CD1c-positive myeloid dendritic cell (primary cell): ENCODE data around the gene ZNF587B.
"Not testable (repeated sequence)": the region's sequence is repeated elsewhere in the genome, so short reads cannot be mapped to it uniquely, and the experiment has no call there.

Source experiments
- DNase-seq: peaks from one replicate; pipeline ENCODE4 v3.0.0-alpha.2; 2016; ENCODE audit errors: extremely low spot score

Gene ZNF587B

DNA sequence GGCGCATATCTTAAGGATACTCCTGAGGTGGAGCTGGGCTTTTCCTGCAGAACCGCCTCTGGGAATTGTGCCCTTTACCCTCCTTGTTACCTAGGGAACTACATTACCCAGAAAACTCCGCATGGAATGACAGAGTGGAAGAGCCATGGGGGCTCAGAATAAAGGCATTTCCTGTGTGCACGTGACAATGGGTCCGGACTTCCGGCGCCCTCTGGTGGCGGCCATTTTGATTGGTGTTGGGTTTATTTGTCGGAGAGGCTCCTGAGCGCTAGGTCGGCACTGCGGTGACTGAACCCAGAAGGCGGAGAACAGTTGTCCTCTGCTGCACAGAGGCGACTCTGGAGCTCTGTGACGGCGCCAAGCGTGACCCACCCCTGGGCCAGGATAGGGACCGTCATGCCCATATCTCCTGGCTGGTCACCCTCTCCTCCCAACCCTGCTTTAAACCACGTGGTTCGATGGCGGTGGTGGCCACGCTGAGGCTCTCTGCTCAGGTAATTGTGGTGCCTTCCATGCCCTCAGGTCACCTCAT, at the start of gene ZNF587B:
TSS of gene ZNF587B (plus strand) at position 229 of the 532 bp plus-strand sequence. CDS start at position 459, 230 bp downstream.
- DNase-seq = peak; percentile 20

GRCh38 chr19:57786286-57786685, 43.8 kb upstream of the ZNF587B start:
- DNase-seq = no peak

GRCh38 chr19:57786906-57787305, 43.2 kb upstream of the ZNF587B start:
- DNase-seq = no peak

DNA sequence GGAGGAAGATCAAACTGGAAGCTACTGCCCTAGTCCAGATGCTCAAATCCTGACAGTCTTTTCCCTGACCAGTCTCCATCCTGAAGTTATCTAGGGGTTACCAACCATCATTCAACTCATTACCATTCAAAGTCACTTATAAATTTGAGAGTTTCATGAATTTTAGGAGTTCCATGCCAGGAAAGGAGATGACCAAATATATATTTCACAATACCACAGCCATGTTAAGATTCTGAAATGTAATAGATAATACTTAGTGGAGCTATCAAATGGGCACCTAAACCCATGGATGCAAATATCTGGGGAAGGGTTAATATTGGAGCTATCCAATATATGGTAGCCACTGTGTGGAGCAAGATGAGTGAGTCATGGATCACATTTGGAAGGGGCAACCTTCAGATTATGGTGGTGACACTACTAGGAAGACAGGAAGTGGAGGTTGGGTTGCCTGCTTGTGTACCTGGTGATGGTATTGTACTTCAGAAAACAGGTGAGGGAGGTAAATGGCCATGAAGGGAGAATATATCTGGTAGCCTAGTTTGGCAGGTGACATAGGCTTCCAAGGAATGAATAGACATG, 41.9 kb upstream of the ZNF587B start:
- no peak for DNase-seq

DNA sequence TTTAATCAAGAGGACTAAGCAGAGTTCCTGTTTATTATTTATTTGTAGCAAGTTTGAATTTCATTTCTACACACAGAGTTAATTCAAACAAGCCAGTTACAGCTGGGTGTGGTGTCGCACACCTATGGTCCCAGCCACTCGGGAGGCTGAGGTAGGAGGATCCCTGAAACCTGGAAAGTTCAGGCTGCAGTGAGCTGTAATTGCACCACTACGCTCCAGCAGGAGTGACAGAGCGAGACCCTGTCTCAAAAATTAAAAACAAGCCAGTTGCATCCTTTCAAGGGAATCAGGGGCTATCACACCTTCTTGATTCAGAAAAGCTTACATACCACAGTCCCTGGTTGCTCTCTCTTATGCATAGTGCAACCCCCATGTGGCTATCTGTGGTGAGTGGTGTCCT, 40.8 kb upstream of the ZNF587B start:
- DNase-seq = no peak

GRCh38 chr19:57796580-57796979, 33.5 kb upstream of the ZNF587B start:
- DNase-seq = not testable (repeated sequence)

DNA sequence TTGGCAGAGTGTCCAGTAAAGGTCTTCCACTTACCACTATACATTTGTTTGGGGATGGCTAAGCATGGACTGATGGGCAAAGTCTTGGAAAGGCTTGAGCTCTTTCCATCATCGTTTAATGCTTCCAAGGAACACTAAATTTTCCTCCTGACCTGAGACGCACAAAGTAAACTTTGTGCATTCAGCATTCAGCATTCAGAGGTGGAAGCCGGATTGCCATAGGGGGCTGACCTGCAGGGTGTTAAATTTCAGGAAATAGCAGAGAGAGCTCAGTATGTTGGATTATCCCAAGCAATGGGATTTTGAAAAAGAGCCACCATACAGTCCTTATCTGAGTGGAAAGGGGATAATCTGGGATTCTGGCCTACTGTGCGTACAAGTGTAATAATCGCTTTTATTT, 29.4 kb upstream of the ZNF587B start:
- no peak for DNase-seq

- DNase-seq = no peak
These were observed 27.8 kb upstream of the ZNF587B start for GRCh38 chr19:57802269-57802668.

DNA sequence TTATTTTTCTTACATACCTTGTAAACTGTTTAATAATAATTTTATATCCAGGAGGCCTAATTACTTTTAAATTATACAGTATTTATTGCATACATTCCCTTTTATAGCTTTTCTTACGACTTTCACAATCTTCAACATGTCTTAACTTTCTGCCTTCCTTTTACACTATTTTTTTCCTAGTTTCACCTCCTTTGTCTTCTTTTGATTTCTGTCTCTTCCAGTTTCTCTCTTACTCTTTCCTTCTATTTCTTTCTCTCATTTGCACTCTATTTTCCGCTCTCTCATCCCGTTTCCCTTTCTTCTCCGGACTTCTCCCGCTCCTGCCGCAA, 26.9 kb upstream of the ZNF587B start:
- no peak for DNase-seq

DNA sequence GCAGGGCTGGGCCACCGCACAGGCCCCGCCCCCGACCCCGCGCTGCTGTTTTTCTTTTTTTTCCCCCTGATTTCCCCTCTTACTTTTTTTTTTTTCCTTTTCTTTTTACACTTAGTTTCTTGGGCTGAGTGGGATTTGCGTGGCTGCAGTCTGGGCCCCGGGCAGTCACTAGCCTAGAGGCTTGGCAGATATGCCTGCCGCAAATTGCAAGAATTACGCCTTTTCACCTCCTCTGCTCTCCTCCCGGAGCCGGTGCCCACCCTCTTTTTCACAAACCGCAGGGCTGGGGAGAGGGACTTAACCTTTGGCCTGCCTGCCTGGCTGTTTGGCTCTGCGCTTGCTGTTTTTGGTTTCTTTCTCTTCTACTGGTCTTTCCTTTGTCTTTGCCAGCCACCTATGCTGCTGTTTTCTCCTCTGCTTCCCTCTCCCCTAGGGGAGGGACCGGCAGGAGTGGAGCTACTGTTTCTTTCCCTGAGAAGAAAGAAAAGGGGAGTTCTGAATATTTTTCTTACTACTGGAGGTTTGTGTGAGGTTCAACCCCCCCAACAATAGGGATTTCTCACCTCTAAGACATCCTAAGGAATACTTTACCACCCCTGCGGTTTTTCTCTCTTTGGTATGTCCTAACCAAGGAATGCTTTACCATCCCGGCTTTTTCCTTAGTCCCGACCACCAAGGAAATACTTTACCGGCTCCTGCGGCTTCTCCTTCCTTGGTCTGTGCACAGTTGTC, 26.3 kb upstream of the ZNF587B start:
- DNase-seq = no peak

DNA sequence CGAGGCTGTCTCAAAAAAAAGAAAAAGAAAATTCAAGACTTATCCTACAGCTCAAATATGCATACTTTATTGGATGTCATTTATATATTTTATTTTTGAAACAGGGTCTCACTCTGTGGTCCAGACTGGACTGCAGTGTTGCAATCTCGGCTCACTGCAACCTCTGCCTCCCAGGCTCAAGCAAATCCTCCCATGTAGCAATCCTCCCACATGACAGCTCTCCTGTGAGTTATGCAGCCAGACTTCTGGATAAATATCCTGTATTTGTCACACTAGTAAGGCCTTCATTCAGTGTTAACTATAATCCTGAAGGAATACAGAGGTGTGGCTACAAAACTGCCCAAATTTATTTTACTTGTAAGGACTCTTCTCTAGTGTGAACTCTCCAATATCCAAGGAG, 22.6 kb upstream of the ZNF587B start:
- no peak for DNase-seq

GRCh38 chr19:57810410-57811295, 19.4 kb upstream of the ZNF587B start:
- not testable (repeated sequence) for DNase-seq

- no peak for DNase-seq
These were observed 17.9 kb upstream of the ZNF587B start for GRCh38 chr19:57812226-57812625.

DNA sequence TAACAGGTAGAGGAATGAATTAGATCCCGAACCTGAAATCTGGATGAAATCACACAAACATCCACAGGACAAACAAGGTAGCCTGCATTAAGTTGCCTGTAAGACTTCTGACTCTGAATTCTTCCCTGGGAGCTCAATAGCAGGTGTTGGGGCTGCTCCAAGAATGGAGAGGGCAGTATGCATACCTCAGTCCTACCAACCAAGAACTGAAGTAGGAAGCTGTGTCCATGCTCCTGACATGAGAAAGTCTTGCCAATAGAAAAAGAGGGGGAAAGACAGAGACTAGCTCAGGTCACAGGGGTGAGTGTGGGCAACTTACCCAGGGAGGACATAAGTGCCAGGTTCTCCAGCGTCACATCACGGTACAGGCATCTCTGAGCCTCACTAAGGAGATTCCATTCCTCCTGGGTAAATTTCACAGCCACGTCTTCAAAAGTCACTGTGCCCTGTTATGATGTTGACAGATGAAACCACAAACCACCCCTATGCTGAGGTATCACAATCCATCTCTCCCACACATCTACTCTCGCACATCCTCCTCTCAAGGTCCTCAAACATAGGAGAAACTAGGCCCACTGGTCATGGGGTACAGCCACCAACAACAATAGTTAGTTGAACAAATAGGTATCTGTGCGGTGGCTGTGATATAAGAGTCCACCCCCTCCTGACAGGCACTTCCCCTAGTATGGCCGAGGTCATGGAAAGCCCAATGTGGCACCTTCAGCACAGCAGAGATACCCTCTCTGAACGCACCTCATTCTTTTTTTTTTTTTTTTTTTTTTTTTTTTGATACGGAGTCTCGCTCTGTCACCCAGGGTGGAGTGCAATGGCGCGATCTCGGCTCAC, 16.9 kb upstream of the ZNF587B start:
- DNase-seq = not testable (repeated sequence)

DNA sequence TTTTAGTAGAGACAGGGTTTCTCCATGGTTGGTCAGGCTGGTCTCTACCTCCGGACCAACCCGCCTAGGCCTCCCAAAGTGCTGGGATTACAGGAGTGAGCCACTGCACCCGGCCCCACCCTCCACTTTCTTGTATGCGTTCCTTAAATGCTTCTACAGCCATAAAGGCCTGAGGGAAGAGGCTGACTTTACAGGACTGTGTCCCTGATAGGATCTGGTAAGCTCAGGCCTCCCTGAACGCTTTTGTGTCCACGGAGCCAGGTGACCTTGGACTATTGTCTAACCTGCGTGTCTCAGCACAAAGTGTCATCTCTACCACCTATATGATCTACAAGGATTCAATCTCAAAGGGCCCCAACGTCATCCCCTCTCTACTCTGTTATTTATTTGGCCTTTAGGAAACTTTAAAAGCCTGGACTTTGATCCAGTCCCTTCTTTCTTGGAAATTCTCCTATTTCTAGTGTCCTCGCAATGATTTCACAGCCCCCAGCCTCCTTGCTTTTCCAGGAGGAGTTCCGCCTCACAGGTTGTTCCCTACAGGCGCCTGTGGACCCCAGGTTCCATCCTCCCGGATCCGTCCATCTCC, 16.1 kb upstream of the ZNF587B start:
- no peak for DNase-seq

GRCh38 chr19:57814505-57815246, 15.4 kb upstream of the ZNF587B start, which contains the start of gene ZNF552:
ZNF552 (minus strand) TSS chr19:57814913; CDS start chr19:57814743, 170 bp downstream.
- peak; percentile 94 for DNase-seq

DNA sequence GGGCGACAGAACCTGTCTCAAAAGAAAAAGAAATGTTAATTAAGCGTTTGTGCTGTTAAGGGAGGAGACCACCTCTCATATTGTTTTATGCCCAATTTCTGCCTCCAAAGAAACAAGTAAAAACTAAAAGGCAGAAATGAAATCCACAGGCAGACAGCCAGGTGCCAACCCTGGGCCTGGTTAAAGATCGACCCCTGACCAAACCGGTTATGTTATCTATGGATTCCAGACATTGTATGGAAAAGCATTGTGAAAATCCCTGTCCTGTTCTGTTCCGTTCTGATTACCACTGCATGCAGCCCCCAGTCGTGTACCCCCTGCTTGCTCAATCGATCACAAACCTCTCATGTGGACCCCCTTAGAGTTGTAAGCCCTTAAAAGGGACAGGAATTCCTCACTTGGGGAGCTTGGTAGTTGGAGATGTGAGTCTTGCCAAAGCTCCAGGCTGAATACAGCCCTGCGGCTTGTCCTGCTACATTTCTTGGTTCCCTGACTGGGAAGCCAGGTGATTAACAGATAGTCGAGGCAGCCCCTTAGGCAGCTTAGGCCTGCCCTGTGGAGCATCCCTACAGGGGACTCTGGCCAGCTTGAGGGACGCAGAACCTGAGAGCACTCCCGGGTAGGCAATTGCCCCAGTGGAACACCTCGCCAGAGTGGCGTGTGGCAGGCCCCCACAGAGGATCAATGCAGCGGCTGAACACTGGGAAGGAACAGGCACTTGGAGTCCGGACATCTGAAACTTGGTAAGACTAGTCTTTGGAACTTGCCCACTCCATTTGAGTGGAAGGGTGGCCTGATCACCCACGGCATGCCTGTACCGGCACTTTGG, 14.6 kb upstream of the ZNF587B start:
- no peak for DNase-seq

DNA sequence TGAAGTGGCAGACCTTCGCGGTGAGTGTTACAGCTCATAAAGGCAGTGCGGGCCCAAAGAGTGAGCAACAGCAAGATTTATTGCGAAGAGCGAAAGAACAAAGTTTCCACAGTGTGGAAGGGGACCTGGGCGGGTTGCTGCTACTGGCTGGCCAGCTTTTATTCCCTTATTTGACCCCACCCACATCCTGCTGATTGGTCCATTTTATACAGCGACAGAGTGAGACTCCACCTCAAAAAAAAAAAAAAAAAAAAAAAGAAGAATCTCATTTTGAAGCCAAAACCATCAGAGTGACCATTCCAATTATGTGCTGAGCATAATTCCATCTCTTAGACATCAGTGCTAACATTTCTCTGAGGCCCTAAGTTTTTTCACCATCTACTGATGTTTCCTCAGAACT, 13.4 kb upstream of the ZNF587B start:
- DNase-seq = no peak

- DNase-seq = no peak
These were observed 12.1 kb upstream of the ZNF587B start for GRCh38 chr19:57817976-57818375.
